ENCODE data around the gene CYP8B1. TPM values are rescaled to one million over a fixed set of nuclear protein-coding genes. Genes with fewer than 3 reads are reported as not detected.

Gene CYP8B1
- total and polyA plus RNA-seq, 2 of the 13 experiments (the other 11 are each of a cell fraction or from before 2014, with no cell fraction given), result 0.58 to 2.0 TPM

DNA sequence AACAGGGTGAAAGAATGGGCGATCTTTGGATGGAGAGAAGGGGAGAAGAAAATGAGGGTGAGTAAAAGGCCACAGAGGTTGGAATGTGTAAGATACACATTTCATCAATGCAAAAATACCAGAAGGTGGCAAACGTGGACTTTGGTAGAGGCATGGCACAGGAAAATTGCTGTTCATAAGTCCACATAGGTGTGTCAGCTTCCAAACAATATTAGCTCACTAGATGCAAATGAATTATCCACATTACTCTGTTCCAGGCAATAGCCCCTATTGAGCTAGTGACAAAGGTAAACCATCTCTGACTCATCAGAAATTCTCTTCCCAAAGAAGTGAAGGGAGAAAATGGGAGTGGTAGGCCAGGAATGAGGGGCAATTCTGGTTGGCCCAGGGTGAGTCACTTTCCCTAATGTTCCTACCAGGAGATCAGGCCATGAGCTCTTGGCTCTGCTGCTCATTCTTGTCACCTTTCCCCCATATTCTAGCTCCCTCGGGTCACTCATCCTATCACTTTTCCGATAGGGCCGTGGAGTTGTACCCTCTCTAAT is 46.5 kb downstream of the CYP8B1 start (continued):
- TF ChIP-seq, protein P1, sequence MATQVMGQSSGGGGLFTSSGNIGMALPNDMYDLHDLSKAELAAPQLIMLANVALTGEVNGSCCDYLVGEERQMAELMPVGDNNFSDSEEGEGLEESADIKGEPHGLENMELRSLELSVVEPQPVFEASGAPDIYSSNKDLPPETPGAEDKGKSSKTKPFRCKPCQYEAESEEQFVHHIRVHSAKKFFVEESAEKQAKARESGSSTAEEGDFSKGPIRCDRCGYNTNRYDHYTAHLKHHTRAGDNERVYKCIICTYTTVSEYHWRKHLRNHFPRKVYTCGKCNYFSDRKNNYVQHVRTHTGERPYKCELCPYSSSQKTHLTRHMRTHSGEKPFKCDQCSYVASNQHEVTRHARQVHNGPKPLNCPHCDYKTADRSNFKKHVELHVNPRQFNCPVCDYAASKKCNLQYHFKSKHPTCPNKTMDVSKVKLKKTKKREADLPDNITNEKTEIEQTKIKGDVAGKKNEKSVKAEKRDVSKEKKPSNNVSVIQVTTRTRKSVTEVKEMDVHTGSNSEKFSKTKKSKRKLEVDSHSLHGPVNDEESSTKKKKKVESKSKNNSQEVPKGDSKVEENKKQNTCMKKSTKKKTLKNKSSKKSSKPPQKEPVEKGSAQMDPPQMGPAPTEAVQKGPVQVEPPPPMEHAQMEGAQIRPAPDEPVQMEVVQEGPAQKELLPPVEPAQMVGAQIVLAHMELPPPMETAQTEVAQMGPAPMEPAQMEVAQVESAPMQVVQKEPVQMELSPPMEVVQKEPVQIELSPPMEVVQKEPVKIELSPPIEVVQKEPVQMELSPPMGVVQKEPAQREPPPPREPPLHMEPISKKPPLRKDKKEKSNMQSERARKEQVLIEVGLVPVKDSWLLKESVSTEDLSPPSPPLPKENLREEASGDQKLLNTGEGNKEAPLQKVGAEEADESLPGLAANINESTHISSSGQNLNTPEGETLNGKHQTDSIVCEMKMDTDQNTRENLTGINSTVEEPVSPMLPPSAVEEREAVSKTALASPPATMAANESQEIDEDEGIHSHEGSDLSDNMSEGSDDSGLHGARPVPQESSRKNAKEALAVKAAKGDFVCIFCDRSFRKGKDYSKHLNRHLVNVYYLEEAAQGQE (IDR thresholded peaks at IDR 0.05; ENCODE audit: borderline replicate concordance in 1 of 2, low read depth in 1 of 2, low read length in 2 of 2), result peak in 1 of 2 experiments; percentile 26; a peak in 1 of 4 replicates
- no peak for TF ChIP-seq SSRP1 (CRISPR knock-in tag; IDR thresholded peaks at IDR 0.05)
- TF ChIP-seq MXI1 (IDR thresholded peaks at IDR 0.05; ENCODE audit: borderline replicate concordance, low read depth, low read length), result peak; percentile 47; the same call in 1 of the 3 replicates
- no peak for TF ChIP-seq ZNF44 (CRISPR knock-in tag; IDR thresholded peaks at IDR 0.05)
- 0 out of 2 replicates have a peak, but pooled peaks have one; percentile 18 for TF ChIP-seq ERF (CRISPR knock-in tag; IDR thresholded peaks at IDR 0.05)
- TF ChIP-seq ZMYM2 (CRISPR knock-in tag; IDR thresholded peaks at IDR 0.05), result peak; percentile 90
- TF ChIP-seq PHF21A (CRISPR knock-in tag; IDR thresholded peaks at IDR 0.05), result peak; percentile 39
- TF ChIP-seq ZFP1 (CRISPR knock-in tag; IDR thresholded peaks at IDR 0.05), result 0 out of 2 replicates have a peak, but pooled peaks have one; percentile 22
- TF ChIP-seq CEBPG (CRISPR knock-in tag; IDR thresholded peaks at IDR 0.05), result peak; percentile 72
- TF ChIP-seq EEA1 (CRISPR knock-in tag; IDR thresholded peaks at IDR 0.05; ENCODE audit: borderline replicate concordance), result no peak
- TF ChIP-seq MAFK (conservative IDR thresholded peaks at IDR 0.05 in 1 of 2, IDR thresholded peaks at IDR 0.05 in 1 of 2; ENCODE audit: low read length in 2 of 2), result peak; percentile 69 to 88
- TF ChIP-seq KDM1A (CRISPR knock-in tag; IDR thresholded peaks at IDR 0.05), result peak; percentile 66; the same call in 1 of the 2 replicates
- TF ChIP-seq ZNF567 (CRISPR knock-in tag; IDR thresholded peaks at IDR 0.05; ENCODE audit: borderline replicate concordance), result no peak
- TF ChIP-seq NFYB (CRISPR knock-in tag; IDR thresholded peaks at IDR 0.05), result 0 out of 2 replicates have a peak, but pooled peaks have one; percentile 22
- TF ChIP-seq ZNF724P (CRISPR knock-in tag; IDR thresholded peaks at IDR 0.05; ENCODE audit: borderline replicate concordance), result no peak
- no peak for TF ChIP-seq HCFC1 (IDR thresholded peaks at IDR 0.05; ENCODE audit: low read depth, low read length)
- TF ChIP-seq ZNF550 (CRISPR knock-in tag; IDR thresholded peaks at IDR 0.05; ENCODE audit: borderline replicate concordance), result no peak
- no peak for TF ChIP-seq ZNF780A (CRISPR knock-in tag; IDR thresholded peaks at IDR 0.05)
- TF ChIP-seq MED1 (CRISPR knock-in tag; IDR thresholded peaks at IDR 0.05), result peak; percentile 87
- TF ChIP-seq TBX2 (CRISPR knock-in tag; IDR thresholded peaks at IDR 0.05; ENCODE audit: borderline replicate concordance), result peak; percentile 99
- TF ChIP-seq FOXO1 (CRISPR knock-in tag; IDR thresholded peaks at IDR 0.05), result peak; percentile 86
- TF ChIP-seq, protein P2, sequence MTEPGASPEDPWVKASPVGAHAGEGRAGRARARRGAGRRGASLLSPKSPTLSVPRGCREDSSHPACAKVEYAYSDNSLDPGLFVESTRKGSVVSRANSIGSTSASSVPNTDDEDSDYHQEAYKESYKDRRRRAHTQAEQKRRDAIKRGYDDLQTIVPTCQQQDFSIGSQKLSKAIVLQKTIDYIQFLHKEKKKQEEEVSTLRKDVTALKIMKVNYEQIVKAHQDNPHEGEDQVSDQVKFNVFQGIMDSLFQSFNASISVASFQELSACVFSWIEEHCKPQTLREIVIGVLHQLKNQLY (CRISPR knock-in tag; IDR thresholded peaks at IDR 0.05), result peak; percentile 58; the same call in 1 of the 2 replicates
- TF ChIP-seq, protein P3, sequence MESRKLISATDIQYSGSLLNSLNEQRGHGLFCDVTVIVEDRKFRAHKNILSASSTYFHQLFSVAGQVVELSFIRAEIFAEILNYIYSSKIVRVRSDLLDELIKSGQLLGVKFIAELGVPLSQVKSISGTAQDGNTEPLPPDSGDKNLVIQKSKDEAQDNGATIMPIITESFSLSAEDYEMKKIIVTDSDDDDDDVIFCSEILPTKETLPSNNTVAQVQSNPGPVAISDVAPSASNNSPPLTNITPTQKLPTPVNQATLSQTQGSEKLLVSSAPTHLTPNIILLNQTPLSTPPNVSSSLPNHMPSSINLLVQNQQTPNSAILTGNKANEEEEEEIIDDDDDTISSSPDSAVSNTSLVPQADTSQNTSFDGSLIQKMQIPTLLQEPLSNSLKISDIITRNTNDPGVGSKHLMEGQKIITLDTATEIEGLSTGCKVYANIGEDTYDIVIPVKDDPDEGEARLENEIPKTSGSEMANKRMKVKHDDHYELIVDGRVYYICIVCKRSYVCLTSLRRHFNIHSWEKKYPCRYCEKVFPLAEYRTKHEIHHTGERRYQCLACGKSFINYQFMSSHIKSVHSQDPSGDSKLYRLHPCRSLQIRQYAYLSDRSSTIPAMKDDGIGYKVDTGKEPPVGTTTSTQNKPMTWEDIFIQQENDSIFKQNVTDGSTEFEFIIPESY (CRISPR knock-in tag; IDR thresholded peaks at IDR 0.05), result 0 out of 2 replicates have a peak, but pooled peaks have one; percentile 39

Data from HepG2 (cell line).